Liver (tissue), 9 donors: ENCODE data around the gene EN2. TPM values are rescaled to one million over a fixed set of nuclear protein-coding genes. Genes with fewer than 3 reads are reported as not detected.

Source experiments
- DNase-seq: peaks from one replicate; pipeline ENCODE4 v3.0.0-alpha.2; 2017; ENCODE audit warnings: low spot score
- H3K27ac ChIP-seq, 2 donors: one replicate each; pipeline ENCODE4 v1.7.0; 2013; ENCODE audit warnings: inconsistent platforms in 2 of 2, low read length in 2 of 2, control low read depth in 1 of 2, low read depth in 1 of 2, mild to moderate bottlenecking in 1 of 2
- H3K27me3 ChIP-seq, 4 donors: one replicate each; pipeline versions ENCODE4 v1.6.1 to v1.7.0; 2013; ENCODE audit warnings: low read length in 3 of 4, inconsistent platforms in 1 of 4, mild to moderate bottlenecking in 1 of 4, moderate library complexity in 1 of 4; ENCODE audit not compliant: control insufficient read depth in 4 of 4, insufficient read depth in 4 of 4
- H3K36me3 ChIP-seq, 4 donors: one replicate each; pipeline versions ENCODE4 v1.6.1 to v1.7.0; 2013; ENCODE audit warnings: low read length in 3 of 4, mild to moderate bottlenecking in 3 of 4, low read depth in 1 of 4, moderate library complexity in 1 of 4; ENCODE audit not compliant: control insufficient read depth in 4 of 4, insufficient read depth in 3 of 4
- H3K4me1 ChIP-seq, 4 donors: one replicate each; pipeline versions ENCODE4 v1.6.1 to v1.7.0; 2013; ENCODE audit warnings: low read length in 3 of 4, mild to moderate bottlenecking in 3 of 4, moderate library complexity in 1 of 4; ENCODE audit not compliant: control insufficient read depth in 4 of 4, insufficient read depth in 4 of 4
- H3K4me3 ChIP-seq, 3 donors: one replicate each; pipeline versions ENCODE4 v1.6.1 to v1.7.0; 2013; ENCODE audit warnings: low read length in 3 of 3, control low read depth in 1 of 3, low read depth in 1 of 3, mild to moderate bottlenecking in 1 of 3
- H3K9ac ChIP-seq, 2 donors: one replicate each; pipeline ENCODE4 v1.7.0; 2013; ENCODE audit warnings: low read length in 2 of 2, mild to moderate bottlenecking in 2 of 2, moderate library complexity in 2 of 2, control low read depth in 1 of 2, low read depth in 1 of 2
- H3K9me3 ChIP-seq, 4 donors: one replicate each; pipeline versions ENCODE4 v1.6.1 to v1.7.0; 2013; ENCODE audit warnings: low read length in 3 of 4; ENCODE audit not compliant: control insufficient read depth in 4 of 4
- ATF3 ChIP-seq: IDR thresholded peaks from 2 replicates; pipeline ENCODE4 v1.6.1; 2016; ENCODE audit warnings: antibody characterized with exemption
- EGR1 ChIP-seq, 2 donors: IDR thresholded peaks; 2 replicates each; pipeline ENCODE4 v1.6.1; 2016 to 2018; ENCODE audit warnings: antibody characterized with exemption in 2 of 2, low read depth in 2 of 2
- FOXA1 ChIP-seq: IDR thresholded peaks from 2 replicates; pipeline ENCODE4 v1.6.1; 2016; ENCODE audit warnings: antibody characterized with exemption
- FOXA2 ChIP-seq: IDR thresholded peaks from 2 replicates; pipeline ENCODE4 v1.6.1; 2016; ENCODE audit warnings: antibody characterized with exemption
- HNF4A ChIP-seq, 2 donors: conservative IDR thresholded peaks; 2 replicates each; pipeline ENCODE4 v1.6.1; 2016; ENCODE audit warnings: antibody characterized with exemption in 2 of 2, mild to moderate bottlenecking in 2 of 2
- HNF4G ChIP-seq: IDR thresholded peaks from 2 replicates; pipeline ENCODE4 v1.6.1; 2016; ENCODE audit warnings: antibody characterized with exemption
- JUND ChIP-seq, 2 donors: IDR thresholded peaks; 2 replicates each; pipeline ENCODE4 v1.6.1; 2016; ENCODE audit warnings: antibody characterized with exemption in 2 of 2
- MAX ChIP-seq: IDR thresholded peaks from 2 replicates; pipeline ENCODE4 v1.6.1; 2016; ENCODE audit warnings: antibody characterized with exemption
- RAD21 ChIP-seq, 2 donors: IDR thresholded peaks; 2 replicates each; pipeline ENCODE4 v1.6.1; 2016; ENCODE audit warnings: antibody characterized with exemption in 2 of 2, mild to moderate bottlenecking in 2 of 2
- REST ChIP-seq: IDR thresholded peaks from 2 replicates; pipeline ENCODE4 v1.6.1; 2016; ENCODE audit warnings: antibody characterized with exemption, mild to moderate bottlenecking
- RXRA ChIP-seq, 2 donors: IDR thresholded peaks; 2 replicates each; pipeline ENCODE4 v1.6.1; 2017 to 2018; ENCODE audit warnings: antibody characterized with exemption in 2 of 2, mild to moderate bottlenecking in 1 of 2
- SP1 ChIP-seq: IDR thresholded peaks from 2 replicates; pipeline ENCODE4 v1.6.1; 2018; ENCODE audit warnings: antibody characterized with exemption, mild to moderate bottlenecking
- TAF1 ChIP-seq: conservative IDR thresholded peaks from 2 replicates; pipeline ENCODE4 v1.6.1; 2016; ENCODE audit warnings: antibody characterized with exemption, mild to moderate bottlenecking
- YY1 ChIP-seq: IDR thresholded peaks from 2 replicates; pipeline ENCODE4 v1.6.1; 2016; ENCODE audit warnings: antibody characterized with exemption, mild to moderate bottlenecking
- ZBTB33 ChIP-seq: IDR thresholded peaks from 2 replicates; pipeline ENCODE4 v1.6.1; 2016; ENCODE audit warnings: antibody characterized with exemption
- WGBS: extraction: QIAGEN DNeasy Blood & Tissue Kit; methylation state at CpG from one replicate; pipeline ENCODE4 v1.1.7; 2013; 5-methylcytosine and 5-hydroxymethylcytosine counted together
- polyA plus RNA-seq, 2 donors: library from polyadenylated mRNA; stranded (reverse) in 1 of 2; unstranded in 1 of 2; fragments of 200-250 nt in 1 of 2; fragments of >200 nt in 1 of 2; fragmentation: Nextera tagmentation in 1 of 2; extraction: Ambion mirVana in 1 of 2; gene quantifications; one replicate each; pipeline versions ENCODE4 v1.2.1 to v1.2.3, GENCODE V29; 2013 to 2015
- total RNA-seq, 2 donors: library from RNA; depleted of rRNA; stranded (reverse); fragments of >200 nt; gene quantifications; one replicate each; pipeline ENCODE4 v1.2.3, GENCODE V29; 2014
- donor health status: healthy.
- donor health status: healthy.
- donor health status: healthy.
- donor health status: healthy.
- donor health status: healthy.

EN2 gene
- total and polyA plus RNA-seq, 4 donors, result under 0.01 TPM; not detected in 3

GRCh38 chr7:155490697-155491628 lies 33.0 kb downstream of the EN2 start (continued):
- TF ChIP-seq ATF3 (no peak), YY1 (no peak), JUND (IDR thresholded peaks at IDR 0.05) (no peak), EGR1 (IDR thresholded peaks at IDR 0.05; ENCODE audit: low read depth in 2 of 2) (no peak)

GRCh38 chr7:155491812-155492211 lies 33.9 kb downstream of the EN2 start:
- Histone ChIP-seq H3K4me1 (peaks cover 0 to 2% (median 0%) of the 10 kb centered on the region in 4 donors), H3K36me3 (no peaks in the 10 kb centered on the region), H3K9ac (no peak overlapping the region), H3K27ac (no peak overlapping the region), H3K4me3 (no peak overlapping the region), H3K27me3 (peaks cover 0 to 16% (median 5%) of the 10 kb centered on the region in 4 donors), H3K9me3 (no peaks in the 10 kb centered on the region)
- no peak for DNase-seq
- no peak for TF ChIP-seq REST
- TF ChIP-seq FOXA1, result no peak
- no peak for TF ChIP-seq TAF1
- TF ChIP-seq MAX, result no peak
- no peak for TF ChIP-seq RXRA (IDR thresholded peaks at IDR 0.05)
- TF ChIP-seq FOXA2, result no peak
- 62% methylated on average over 11 of the region's 11 CpGs for WGBS

GRCh38 chr7:155493744-155494538 lies 36.0 kb downstream of the EN2 start:
- Histone ChIP-seq H3K9me3 (no peaks in the 10 kb centered on the region), H3K9ac (no peak overlapping the region), H3K4me1 (peaks cover 0 to 2% (median 0%) of the 10 kb centered on the region in 4 donors), H3K27ac (no peak overlapping the region), H3K36me3 (no peaks in the 10 kb centered on the region), H3K27me3 (peaks cover 0 to 26% (median 6%) of the 10 kb centered on the region in 4 donors), H3K4me3 (no peak overlapping the region)
- DNase-seq, result no peak
- 86% methylated on average over 33 of the region's 33 CpGs for WGBS
- TF ChIP-seq FOXA1, result no peak
- TF ChIP-seq HNF4G, result no peak
- TF ChIP-seq HNF4A (conservative IDR thresholded peaks at IDR 0.05), result no peak
- TF ChIP-seq EGR1 (IDR thresholded peaks at IDR 0.05; ENCODE audit: low read depth in 2 of 2), result no peak
- no peak for TF ChIP-seq MAX
- TF ChIP-seq RAD21 (IDR thresholded peaks at IDR 0.05), result no peak
- no peak for TF ChIP-seq SP1
- no peak for TF ChIP-seq ZBTB33
- TF ChIP-seq JUND (IDR thresholded peaks at IDR 0.05), result no peak
- TF ChIP-seq FOXA2, result no peak
- no peak for TF ChIP-seq REST
- TF ChIP-seq YY1, result no peak
